Naive B cell (primary cell): ENCODE measurements around the gene SLC30A7. TPM values are rescaled to one million over a fixed set of nuclear protein-coding genes. Genes with fewer than 3 reads are reported as not detected.
A peak's percentile ranks its signal among the peaks of the same experiment; 100 is the strongest.

Experiments
- ATAC-seq, 2 donors: fragments of 150-1000 bp; cut with Tn5 transposase; 2 replicates each; pipeline ENCODE4 v1.10.0; 2021; ENCODE audit warnings: low read depth in 2 of 2, mild to moderate bottlenecking in 2 of 2, moderate library complexity in 2 of 2
- DNase-seq: peaks from one replicate; pipeline ENCODE4 v3.0.0; 2022
- H3K27ac Mint-ChIP-seq, 6 donors: one replicate each; pipeline ENCODE4 v1.8.0; 2020 to 2022; ENCODE audit warnings: mild to moderate bottlenecking in 6 of 6, mixed read lengths in 6 of 6, moderate library complexity in 5 of 6, inconsistent platforms in 2 of 6
- H3K27me3 Mint-ChIP-seq, 3 donors: one replicate each; pipeline ENCODE4 v1.8.0; 2021 to 2022; ENCODE audit warnings: mixed read lengths in 3 of 3, mild to moderate bottlenecking in 1 of 3
- H3K36me3 Mint-ChIP-seq, 2 donors: one replicate each; pipeline ENCODE4 v1.8.0; 2020 to 2022; ENCODE audit warnings: mixed read lengths in 2 of 2, inconsistent platforms in 1 of 2, mild to moderate bottlenecking in 1 of 2
- H3K4me1 Mint-ChIP-seq, 3 donors: one replicate each; pipeline ENCODE4 v1.8.0; 2020 to 2022; ENCODE audit warnings: mixed read lengths in 3 of 3, inconsistent platforms in 1 of 3, mild to moderate bottlenecking in 1 of 3, moderate library complexity in 1 of 3
- H3K4me3 Mint-ChIP-seq, 8 donors: one replicate each; pipeline ENCODE4 v1.8.0; 2020 to 2022; ENCODE audit warnings: mild to moderate bottlenecking in 8 of 8, mixed read lengths in 8 of 8, moderate library complexity in 8 of 8, inconsistent platforms in 2 of 8
- H3K9me3 Mint-ChIP-seq, 7 donors: one replicate each; pipeline ENCODE4 v1.8.0; 2020 to 2022; ENCODE audit warnings: mixed read lengths in 7 of 7, mild to moderate bottlenecking in 5 of 7, inconsistent platforms in 2 of 7, moderate library complexity in 1 of 7
- polyA plus RNA-seq, 6 donors: library from polyadenylated mRNA; unstranded; fragments of 300-500 nt; fragmentation: Illumina TruSeq; gene quantifications; one replicate each; pipeline ENCODE4 v1.2.3, GENCODE V29; 2021; ENCODE audit warnings: low read depth in 6 of 6

SLC30A7 gene
- polyA plus RNA-seq, 6 donors from 2014 or later = 0.68 to 10.2 (median 8.4) TPM

GRCh38 chr1:100972185-100972584 lies 76.3 kb downstream of the SLC30A7 start:
- DNase-seq (no peak), ATAC-seq (no peak)
- H3K36me3 Mint-ChIP-seq = peaks cover 15 to 26% of the 10 kb centered on the region in 2 donors
- no peaks in the 10 kb centered on the region for H3K9me3 Mint-ChIP-seq
- peaks cover 21 to 30% (median 22%) of the 10 kb centered on the region in 3 donors for H3K4me1 Mint-ChIP-seq
- H3K4me3 Mint-ChIP-seq = peak overlapping the region in 2 of 8 donors; percentile 4 to 73
- no peaks in the 10 kb centered on the region for H3K27me3 Mint-ChIP-seq
- peak overlapping the region in 4 of 6 donors; percentile 1 to 68 (median 26) for H3K27ac Mint-ChIP-seq

DNA sequence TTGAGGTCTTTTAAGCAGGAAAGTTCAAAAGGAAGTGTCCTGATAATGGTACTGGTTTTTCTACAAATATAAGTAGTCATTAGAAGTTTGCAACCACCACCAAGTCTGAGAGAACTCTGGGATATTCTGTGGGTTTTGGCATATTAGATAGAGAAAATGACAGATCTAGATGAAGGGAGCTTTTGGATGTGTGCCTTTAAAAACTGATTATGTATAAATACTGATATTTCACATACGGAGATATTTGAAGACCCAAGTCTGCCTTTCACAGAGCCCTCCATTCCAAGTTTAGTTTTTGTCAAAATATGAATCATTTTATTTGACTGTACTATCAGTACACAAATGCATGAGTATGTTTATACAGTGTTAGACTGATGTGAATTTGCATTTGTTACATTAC lies 81.0 kb downstream of the SLC30A7 start:
- no peaks in the 10 kb centered on the region for H3K9me3 Mint-ChIP-seq
- H3K27me3 Mint-ChIP-seq = no peaks in the 10 kb centered on the region
- DNase-seq (no peak), ATAC-seq (no peak)
- H3K4me1 Mint-ChIP-seq = peaks cover 15 to 23% (median 19%) of the 10 kb centered on the region in 3 donors
- H3K27ac Mint-ChIP-seq = peak overlapping the region in 2 of 6 donors; percentile 13 to 28
- H3K36me3 Mint-ChIP-seq = peaks cover 11 to 23% of the 10 kb centered on the region in 2 donors
- no peak overlapping the region for H3K4me3 Mint-ChIP-seq

GRCh38 chr1:100979631-100980030 lies 83.7 kb downstream of the SLC30A7 start:
- H3K27me3 Mint-ChIP-seq = no peaks in the 10 kb centered on the region
- no peak overlapping the region for H3K4me3 Mint-ChIP-seq

DNA sequence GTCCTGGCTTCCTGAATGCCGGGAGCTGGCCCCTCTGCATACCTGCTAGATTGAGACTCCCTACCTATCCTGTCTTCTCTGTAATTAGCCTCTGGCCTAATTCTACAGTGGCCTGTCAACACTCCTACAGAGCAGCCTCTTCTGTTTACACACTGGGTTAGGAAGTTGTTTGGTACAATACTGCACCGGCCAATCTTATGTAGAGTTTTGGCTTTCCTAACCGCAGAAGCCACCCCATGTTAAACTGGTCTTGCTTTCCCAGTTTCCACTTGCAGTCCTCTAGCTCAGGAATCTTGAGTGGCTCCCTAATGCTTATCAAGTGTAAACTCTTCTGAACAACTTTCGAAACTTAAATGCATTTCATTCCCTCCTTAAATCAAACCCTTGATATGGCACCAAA lies 86.9 kb downstream of the SLC30A7 start:
- no peak for DNase-seq
- Mint-ChIP-seq H3K9me3 (no peaks in the 10 kb centered on the region), H3K27ac (peak overlapping the region in 1 of 6 donors; percentile 7), H3K27me3 (no peaks in the 10 kb centered on the region), H3K4me3 (no peak overlapping the region), H3K4me1 (peaks cover 5 to 10% (median 7%) of the 10 kb centered on the region in 3 donors), H3K36me3 (peaks cover 17 to 22% of the 10 kb centered on the region in 2 donors)
- ATAC-seq = no peak

More at GRCh38 chr1:100979631-100980030, 83.7 kb downstream of the SLC30A7 start:
- DNase-seq (no peak), ATAC-seq (no peak)
- H3K4me1 Mint-ChIP-seq = peaks cover 5 to 10% (median 7%) of the 10 kb centered on the region in 3 donors
- peaks cover 17 to 18% of the 10 kb centered on the region in 2 donors for H3K36me3 Mint-ChIP-seq
- peak overlapping the region in 1 of 6 donors; percentile 66 for H3K27ac Mint-ChIP-seq
- H3K9me3 Mint-ChIP-seq = no peaks in the 10 kb centered on the region

DNA sequence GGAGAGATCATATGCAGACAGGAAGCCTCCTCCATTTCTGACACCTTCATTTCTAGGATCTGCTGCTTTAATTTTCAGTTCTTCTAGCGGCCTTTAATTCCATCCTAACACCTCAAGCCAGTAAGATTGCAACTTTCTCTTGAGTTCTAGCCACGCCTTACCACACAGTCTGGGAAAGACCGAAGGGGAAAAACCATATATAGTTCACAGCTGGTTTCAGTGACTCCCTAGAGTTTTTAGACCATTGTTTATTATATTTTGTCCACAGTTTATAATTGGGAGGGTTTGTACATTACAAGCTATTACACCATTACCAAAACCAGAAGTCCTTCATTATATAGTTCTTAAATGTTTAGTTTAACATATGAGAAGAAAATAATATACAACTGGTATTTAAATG lies 92.2 kb downstream of the SLC30A7 start:
- ATAC-seq = no peak
- no peak overlapping the region for H3K4me3 Mint-ChIP-seq
- H3K27ac Mint-ChIP-seq = no peak overlapping the region
- peaks cover 10 to 37% of the 10 kb centered on the region in 2 donors for H3K36me3 Mint-ChIP-seq
- H3K9me3 Mint-ChIP-seq = no peaks in the 10 kb centered on the region
- DNase-seq = no peak
- H3K4me1 Mint-ChIP-seq = peaks cover 0 to 3% (median 2%) of the 10 kb centered on the region in 3 donors
- no peaks in the 10 kb centered on the region for H3K27me3 Mint-ChIP-seq

DNA sequence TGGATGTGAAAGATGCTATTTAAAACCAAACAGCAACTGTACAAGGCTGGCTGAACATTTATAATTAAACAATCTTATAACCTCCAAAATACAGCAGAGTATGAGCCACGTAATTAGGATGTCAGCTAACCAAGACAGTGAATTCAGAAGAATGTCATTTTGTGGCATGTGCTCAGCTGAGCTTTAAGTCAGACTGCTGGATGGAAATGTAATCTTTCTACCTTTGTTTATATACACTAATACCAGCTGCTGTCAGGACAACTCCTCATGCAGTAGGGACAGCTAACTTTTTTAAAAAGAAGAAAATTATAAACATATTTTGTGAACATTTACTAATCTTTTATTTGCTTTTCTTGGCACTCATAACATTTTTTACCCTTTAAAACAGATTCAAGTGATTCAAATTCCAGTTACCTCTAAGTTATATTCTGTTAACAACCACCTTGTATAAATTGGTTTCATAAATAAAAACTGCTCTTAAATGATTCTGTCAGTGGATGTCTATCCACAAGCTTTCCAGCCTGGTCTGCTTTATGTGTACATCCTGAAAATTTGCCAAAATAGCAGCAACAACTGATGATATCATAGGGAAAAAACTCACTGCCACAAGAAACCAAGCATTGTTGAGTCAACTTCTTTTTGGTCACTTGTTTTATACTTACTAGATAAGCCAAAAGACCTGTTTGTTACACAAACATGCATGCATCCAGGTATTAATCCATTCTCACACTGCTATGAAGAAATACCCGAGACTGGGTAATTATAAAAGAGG lies 93.6 kb downstream of the SLC30A7 start:
- Mint-ChIP-seq H3K27me3 (no peaks in the 10 kb centered on the region), H3K4me3 (no peak overlapping the region), H3K9me3 (no peaks in the 10 kb centered on the region), H3K4me1 (peaks cover under 1 to 4% (median 3%) of the 10 kb centered on the region in 3 donors), H3K27ac (peak overlapping the region in 1 of 6 donors; percentile 27), H3K36me3 (peaks cover 8 to 37% of the 10 kb centered on the region in 2 donors)
- ATAC-seq (no peak), DNase-seq (no peak)

DNA sequence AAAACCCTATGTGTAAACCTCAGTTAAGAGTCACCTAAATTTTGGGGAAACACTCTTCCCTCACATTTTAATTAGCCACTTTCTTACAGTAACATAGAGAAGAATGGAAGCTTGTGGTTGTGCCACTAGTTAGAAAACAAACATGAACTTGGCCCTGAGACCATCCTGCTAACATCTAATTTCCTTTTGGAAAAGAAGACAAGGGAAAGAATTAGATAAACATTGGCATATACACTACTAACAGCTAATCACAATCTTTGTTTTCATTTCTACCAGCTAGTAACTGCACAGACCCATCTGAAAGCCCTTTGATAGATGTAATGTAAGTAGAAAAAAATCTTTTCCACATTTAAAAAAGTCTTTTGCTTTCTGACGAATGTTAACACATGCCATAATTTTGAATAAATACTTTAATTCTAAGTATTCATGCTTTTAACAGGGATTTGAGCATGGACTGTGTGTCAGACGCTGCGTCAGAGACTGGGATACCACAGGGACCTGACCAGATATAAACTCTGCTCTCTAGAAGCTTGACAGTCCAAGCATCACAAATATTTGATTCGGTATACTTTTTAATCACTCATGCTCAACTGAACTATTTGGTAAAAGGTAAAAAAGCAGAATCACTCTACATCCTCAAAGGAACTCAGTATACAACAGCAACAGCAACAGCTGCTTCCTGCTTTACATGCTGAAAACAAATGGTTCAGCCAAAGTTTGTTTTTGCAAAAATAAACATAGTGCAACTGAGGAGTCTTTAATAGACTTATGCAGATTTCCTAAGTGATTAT lies 99.5 kb downstream of the SLC30A7 start:
- ATAC-seq (peak; percentile 83 to 91), DNase-seq (peak; percentile 20)
- Mint-ChIP-seq H3K4me1 (peaks cover 18 to 23% (median 23%) of the 10 kb centered on the region in 3 donors), H3K4me3 (peak overlapping the region in 4 of 8 donors; percentile 12 to 51 (median 32)), H3K36me3 (peaks cover 5 to 33% of the 10 kb centered on the region in 2 donors), H3K27me3 (no peaks in the 10 kb centered on the region), H3K9me3 (no peaks in the 10 kb centered on the region), H3K27ac (peak overlapping the region in 5 of 6 donors; percentile 24 to 76 (median 70))

GRCh38 chr1:100998426-100998825 lies 102.5 kb downstream of the SLC30A7 start:
- Mint-ChIP-seq H3K4me3 (no peak overlapping the region), H3K4me1 (peaks cover 28 to 39% (median 32%) of the 10 kb centered on the region in 3 donors), H3K36me3 (peaks cover 0 to 26% of the 10 kb centered on the region in 2 donors), H3K9me3 (no peaks in the 10 kb centered on the region), H3K27me3 (no peaks in the 10 kb centered on the region), H3K27ac (peak overlapping the region in 1 of 6 donors; percentile 27)
- no peak for ATAC-seq
- no peak for DNase-seq

- no peak for DNase-seq
- ATAC-seq = no peak
- H3K4me3 Mint-ChIP-seq = no peak overlapping the region
- H3K4me1 Mint-ChIP-seq = peaks cover 24 to 30% (median 27%) of the 10 kb centered on the region in 3 donors
- H3K36me3 Mint-ChIP-seq = peaks cover 2 to 28% of the 10 kb centered on the region in 2 donors
- peaks cover 0 to 1% (median 0%) of the 10 kb centered on the region in 7 donors for H3K9me3 Mint-ChIP-seq
- peak overlapping the region in 2 of 6 donors; percentile 45 to 50 for H3K27ac Mint-ChIP-seq
- H3K27me3 Mint-ChIP-seq = no peaks in the 10 kb centered on the region
These were observed 104.4 kb downstream of the SLC30A7 start for GRCh38 chr1:101000131-101000873.

DNA sequence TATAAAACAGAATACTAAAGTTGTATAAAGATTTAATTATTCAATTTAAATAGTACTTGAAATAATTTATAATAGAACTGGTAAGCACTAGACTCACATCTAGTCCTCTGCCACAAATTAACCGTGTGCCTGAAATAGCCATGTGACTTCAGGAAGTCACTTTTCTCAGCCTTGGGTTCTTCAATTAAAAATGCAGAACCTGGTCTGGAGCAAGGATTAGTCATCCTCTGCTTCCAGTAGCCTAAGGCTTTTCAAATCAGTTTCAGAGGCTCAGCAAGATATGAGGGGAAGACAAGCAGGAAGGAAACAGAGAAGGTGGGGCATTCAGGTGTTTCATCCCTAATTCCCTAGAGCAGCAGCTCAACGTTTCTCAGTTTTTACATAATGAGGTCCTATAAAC lies 106.7 kb downstream of the SLC30A7 start:
- H3K27me3 Mint-ChIP-seq = no peaks in the 10 kb centered on the region
- peaks cover 0 to 4% (median 2%) of the 10 kb centered on the region in 7 donors for H3K9me3 Mint-ChIP-seq
- DNase-seq (no peak), ATAC-seq (peak; percentile 55 to 71)
- peaks cover 12 to 31% of the 10 kb centered on the region in 2 donors for H3K36me3 Mint-ChIP-seq
- H3K27ac Mint-ChIP-seq = peak overlapping the region in 5 of 6 donors; percentile 46 to 68 (median 61)
- peak overlapping the region in 1 of 8 donors; percentile 8 for H3K4me3 Mint-ChIP-seq
- peaks cover 15 to 28% (median 25%) of the 10 kb centered on the region in 3 donors for H3K4me1 Mint-ChIP-seq

DNA sequence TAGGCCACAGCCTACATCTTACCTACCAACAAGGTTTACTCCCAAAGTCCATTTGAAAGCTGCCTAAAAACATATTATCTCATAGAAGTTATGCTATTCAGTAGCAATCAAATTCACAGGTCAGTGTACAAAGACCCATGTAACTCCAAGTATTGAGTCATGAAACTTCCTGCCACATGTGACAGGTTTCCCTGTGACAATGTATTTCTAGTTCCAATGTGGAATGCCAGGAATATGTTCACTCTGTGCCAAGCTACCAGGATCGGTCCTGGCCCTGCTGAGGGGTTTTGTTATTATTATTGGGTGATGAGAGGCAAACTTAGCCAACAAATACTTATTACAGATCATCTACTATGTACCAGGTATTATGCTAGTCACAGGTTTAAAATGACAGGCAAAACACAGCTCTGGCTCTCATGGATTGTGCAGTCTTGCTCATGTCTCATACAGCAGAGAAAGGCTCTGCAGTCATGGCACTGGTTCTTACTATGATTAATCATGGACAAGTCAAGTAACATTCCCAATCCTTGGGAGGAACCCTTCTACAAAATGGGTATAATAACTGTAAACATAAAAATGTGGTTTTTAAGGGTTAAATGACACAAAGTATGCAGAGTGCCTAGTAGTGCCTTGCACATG lies 107.2 kb downstream of the SLC30A7 start:
- Mint-ChIP-seq H3K27me3 (no peaks in the 10 kb centered on the region), H3K9me3 (peaks cover 0 to 4% (median 2%) of the 10 kb centered on the region in 7 donors), H3K4me1 (peaks cover 12 to 28% (median 22%) of the 10 kb centered on the region in 3 donors), H3K36me3 (peaks cover 12 to 37% of the 10 kb centered on the region in 2 donors), H3K27ac (peak overlapping the region in 3 of 6 donors; percentile 46 to 68 (median 59)), H3K4me3 (no peak overlapping the region)
- DNase-seq (no peak), ATAC-seq (no peak)

GRCh38 chr1:101004061-101004460 lies 108.2 kb downstream of the SLC30A7 start:
- H3K9me3 Mint-ChIP-seq = peaks cover 0 to 4% (median 2%) of the 10 kb centered on the region in 7 donors
- H3K27ac Mint-ChIP-seq = peak overlapping the region in 2 of 6 donors; percentile 7 to 20
- H3K4me3 Mint-ChIP-seq = no peak overlapping the region
- no peaks in the 10 kb centered on the region for H3K27me3 Mint-ChIP-seq
- H3K36me3 Mint-ChIP-seq = peaks cover 12 to 41% of the 10 kb centered on the region in 2 donors
- no peak for ATAC-seq
- no peak for DNase-seq
- peaks cover 12 to 28% (median 22%) of the 10 kb centered on the region in 3 donors for H3K4me1 Mint-ChIP-seq
